Activated CD8-positive, alpha-beta memory T cell treated with anti-CD3 and anti-CD28 coated beads for 4 hours (primary cell): Measurements from ENCODE around the gene QTRT2.

Source experiments
- DNase-seq, 2 donors: peaks; one replicate each; pipeline ENCODE4 v3.0.0-alpha.2; 2020; ENCODE audit warnings: low read depth in 2 of 2

Gene QTRT2

GRCh38 chr3:114122027-114122709 lies 65.6 kb downstream of the QTRT2 start:
- no peak for DNase-seq

GRCh38 chr3:114126461-114126860 lies 69.9 kb downstream of the QTRT2 start:
- DNase-seq, result no peak

- DNase-seq, result no peak
Observed at GRCh38 chr3:114127517-114127916, 71.0 kb downstream of the QTRT2 start.

- no peak for DNase-seq
Observed at GRCh38 chr3:114128231-114128630, 71.7 kb downstream of the QTRT2 start.

- DNase-seq, result no peak
Observed at GRCh38 chr3:114128826-114129225, 72.3 kb downstream of the QTRT2 start.

DNA sequence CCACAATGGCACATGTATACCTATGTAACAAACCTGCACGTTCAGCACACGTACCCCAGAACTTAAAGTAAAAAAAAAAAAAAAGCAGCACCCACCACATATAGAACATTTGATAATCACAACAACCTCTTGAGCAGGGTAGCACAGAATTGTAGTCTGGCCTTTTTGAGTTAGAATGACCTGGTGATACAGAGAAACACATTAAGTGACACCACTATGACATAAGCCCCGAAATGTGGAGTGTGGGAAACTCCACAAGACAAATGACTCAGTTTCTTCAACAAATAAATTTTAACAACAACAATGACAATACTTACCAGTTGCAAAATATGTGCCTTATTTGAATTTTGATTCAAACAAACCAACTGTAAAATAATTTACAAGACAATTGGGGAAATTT lies 76.0 kb downstream of the QTRT2 start:
- no peak for DNase-seq

GRCh38 chr3:114133947-114134346 lies 77.4 kb downstream of the QTRT2 start:
- DNase-seq, result no peak
